HUDEP-2 (cell line): ENCODE data around the gene EMP1.
A peak's percentile ranks its signal among the peaks of the same experiment; 100 is the strongest.

Experiments used
- DNase-seq, 76 experiments: peaks; one replicate each; lab custom pipeline; 2025; ENCODE audit not compliant: unreplicated experiment in 76 of 76; lab: John Stamatoyannopoulos, UW

Gene EMP1

DNA sequence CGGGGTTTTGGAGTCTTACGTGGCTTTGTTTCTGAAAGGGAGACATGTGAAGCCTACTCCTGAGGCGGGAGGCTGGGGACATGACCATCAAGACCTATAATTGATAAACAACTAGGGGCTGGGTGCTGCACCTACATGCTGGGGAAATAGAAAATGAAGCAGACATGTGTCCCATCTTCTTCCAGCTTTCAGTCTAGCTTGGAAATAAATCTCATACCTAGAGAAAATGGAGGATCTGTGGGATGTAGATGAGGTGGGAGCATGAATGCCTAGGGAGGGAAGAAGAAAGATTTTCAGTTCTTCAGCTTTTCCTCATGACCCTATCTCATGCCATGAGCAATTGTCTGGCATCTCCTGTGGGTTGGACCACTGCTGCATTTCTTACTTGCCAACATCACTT is 22.1 kb downstream of the EMP1 start:
- no peak for DNase-seq

DNA sequence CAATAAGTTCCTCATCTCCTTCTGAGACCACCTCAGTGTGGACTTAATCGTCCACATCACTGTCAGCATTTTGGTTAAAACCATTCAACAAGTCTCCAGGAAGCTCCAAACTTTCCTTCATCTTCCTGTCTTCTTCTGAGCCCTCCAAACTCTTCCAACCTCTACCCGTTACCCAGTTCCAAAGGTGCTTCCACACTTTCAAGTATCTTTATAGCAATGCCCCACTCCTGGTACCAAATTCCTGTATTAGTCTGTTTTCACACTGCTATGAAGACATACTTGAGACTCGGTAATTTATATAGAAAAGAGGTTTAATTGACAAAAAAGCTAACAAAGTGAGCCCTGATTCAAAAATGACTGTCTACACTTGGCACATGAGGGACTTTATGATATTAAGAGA is 22.8 kb downstream of the EMP1 start:
- no peak for DNase-seq

DNA sequence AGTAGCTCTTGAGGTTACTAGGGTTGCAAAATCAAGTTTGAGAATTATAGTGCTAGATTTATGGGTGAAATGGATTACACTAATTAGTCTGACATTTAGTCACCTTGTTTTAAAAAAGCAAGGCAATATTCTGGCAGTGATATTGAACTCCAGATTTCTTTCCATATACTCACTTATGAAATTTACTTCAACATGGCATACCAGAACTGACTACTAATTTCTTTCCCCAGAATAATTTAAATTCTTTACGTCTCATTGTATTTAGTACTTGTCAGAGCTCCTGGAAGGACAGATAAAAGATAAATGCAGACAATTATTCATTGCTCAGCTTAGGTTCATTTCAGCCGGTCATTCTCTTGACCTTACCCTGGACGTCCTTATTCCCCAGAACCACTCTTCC is 24.3 kb downstream of the EMP1 start:
- DNase-seq = no peak

DNA sequence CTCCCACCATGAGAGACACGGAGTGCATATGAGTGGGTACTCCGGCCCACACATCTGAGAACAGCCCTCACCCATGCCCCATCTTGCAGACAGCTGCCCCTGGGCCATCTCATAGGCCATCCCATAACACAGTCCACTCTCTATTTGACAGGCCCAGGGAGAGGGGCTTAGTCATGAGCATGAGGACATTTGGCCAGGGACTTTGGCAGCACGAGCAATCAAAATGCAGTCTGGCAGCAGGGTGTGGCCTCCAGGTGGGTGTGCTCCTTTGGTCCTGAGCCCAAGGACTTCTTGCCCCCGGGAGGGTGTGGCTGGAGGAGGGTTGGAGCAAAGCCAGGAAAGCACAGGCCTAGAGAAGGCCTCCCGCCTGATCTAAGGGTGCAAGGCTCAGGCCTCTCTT is 25.6 kb downstream of the EMP1 start:
- peak in 22 of 76 experiments; percentile 1 to 42 (median 18) for DNase-seq

DNA sequence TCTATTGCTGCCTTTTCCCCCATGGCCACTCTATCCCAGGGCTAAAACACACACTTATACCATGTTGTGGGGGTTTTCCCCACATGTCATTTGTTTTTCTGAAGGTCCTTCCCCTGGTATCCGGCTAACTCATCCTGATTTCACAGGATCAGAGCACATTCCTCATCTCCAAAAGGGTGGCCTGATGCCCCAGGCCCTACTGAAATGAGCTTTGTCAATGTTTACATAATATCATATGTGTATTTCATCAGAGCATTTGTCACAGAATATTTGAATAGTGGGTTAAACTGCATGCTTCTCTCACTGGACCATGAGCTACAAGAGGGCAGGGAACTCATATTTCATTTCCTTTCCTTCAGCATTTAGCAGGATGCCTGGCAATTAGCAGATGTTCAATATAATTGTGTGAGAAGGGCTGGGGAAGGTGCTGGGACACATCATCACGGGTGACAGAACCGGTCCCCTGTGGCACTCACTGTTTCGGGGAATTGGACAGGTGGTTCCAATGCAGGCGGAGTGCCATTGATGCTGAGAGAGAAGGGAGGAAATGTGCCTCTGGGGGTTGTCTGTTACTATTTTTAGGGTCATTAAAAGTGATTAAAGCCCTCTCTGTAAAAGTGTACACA is 26.8 kb downstream of the EMP1 start:
- no peak for DNase-seq

DNA sequence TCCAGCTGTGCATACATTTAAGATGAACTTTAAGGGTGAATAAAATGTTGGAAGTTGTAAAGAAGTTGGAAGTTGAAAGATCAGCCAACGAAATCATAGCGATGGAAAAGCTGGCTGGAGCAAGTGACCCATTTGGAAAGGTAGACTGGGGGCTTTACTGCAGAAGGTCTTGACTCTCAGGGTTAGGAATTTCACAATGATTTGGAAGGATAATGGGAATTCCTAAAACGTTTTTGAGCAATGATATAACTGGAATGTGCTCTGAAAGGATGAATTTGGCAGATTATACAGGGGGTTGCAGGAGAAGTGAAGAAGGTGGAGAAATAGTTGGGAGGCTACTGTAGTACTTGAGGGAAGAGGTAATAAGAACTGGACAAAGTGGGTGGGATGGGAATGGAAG is 27.4 kb downstream of the EMP1 start:
- DNase-seq = no peak

DNA sequence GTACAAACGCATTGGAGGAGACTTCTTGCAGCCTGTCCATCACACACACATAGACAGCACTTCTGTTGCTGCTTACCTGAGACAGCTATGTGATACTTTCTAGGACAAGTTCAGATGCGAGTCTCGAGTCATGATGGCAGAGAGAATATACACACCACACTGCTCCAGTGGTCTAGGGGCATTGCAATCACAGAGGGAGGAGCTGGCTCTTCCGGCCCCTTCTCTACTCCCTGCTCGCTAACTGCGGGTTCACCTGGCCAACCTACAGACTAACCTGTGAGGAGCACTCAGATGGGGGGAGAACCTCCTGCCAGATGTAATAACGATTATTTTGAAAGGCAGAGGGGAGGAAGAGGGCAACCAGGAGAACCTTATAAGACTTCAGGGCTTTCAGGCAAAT is 30.7 kb downstream of the EMP1 start:
- no peak for DNase-seq

DNA sequence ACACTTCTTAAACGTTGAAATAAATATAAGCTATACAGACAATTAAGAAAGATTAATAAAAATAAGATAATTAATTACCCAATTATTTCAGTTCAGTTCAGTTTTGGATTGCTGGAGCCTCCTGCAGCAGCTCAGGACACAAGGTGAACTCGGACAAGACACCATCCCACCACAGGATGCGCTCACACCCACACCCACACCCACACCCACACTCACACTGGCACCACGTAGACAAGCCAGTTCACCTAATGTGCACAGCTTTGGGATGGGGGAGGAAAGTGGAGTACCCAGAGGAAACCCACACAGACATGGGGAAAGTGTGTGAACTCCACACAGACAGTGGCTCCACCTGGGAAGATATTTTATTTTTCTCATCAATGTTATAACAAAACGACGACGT is 32.1 kb downstream of the EMP1 start:
- DNase-seq = no peak

DNA sequence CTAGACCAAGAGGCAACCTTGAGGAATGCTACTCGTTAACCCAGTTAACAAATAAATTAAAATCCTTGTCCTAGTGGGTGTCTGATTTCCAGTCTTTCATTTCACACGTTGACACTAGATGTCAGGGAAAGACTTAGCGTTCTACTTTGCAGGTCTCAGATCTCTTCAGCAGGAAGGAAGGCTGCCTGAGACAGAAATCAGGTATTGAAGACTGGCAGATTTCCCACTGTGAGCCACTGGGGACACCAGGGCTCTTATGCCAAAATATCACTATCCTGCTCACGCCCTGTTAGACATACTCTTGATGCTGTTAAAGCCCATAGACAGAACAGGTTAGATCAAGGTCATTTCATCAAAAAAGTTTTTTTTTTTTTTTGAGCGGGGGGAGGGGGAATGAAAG is 33.0 kb downstream of the EMP1 start:
- no peak for DNase-seq

DNA sequence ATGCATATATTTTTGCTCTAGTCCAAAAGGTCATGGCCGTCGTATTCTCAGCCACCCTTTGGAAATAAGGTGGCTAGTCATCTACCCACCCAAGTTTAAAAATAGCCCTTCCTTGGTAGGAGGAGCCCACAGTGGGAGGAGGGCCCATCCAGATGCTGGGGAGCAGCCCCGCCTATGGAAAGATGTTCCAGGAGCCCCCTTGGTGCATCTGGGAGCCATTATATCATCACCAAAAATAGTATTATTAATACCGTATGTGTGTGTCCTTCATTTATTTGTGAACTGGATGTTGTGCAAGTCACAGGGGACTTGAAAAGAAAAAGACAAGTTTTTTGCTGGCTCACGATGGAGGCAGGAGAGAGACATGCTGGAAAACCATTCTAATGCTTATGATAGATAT is 34.0 kb downstream of the EMP1 start:
- no peak for DNase-seq

DNA sequence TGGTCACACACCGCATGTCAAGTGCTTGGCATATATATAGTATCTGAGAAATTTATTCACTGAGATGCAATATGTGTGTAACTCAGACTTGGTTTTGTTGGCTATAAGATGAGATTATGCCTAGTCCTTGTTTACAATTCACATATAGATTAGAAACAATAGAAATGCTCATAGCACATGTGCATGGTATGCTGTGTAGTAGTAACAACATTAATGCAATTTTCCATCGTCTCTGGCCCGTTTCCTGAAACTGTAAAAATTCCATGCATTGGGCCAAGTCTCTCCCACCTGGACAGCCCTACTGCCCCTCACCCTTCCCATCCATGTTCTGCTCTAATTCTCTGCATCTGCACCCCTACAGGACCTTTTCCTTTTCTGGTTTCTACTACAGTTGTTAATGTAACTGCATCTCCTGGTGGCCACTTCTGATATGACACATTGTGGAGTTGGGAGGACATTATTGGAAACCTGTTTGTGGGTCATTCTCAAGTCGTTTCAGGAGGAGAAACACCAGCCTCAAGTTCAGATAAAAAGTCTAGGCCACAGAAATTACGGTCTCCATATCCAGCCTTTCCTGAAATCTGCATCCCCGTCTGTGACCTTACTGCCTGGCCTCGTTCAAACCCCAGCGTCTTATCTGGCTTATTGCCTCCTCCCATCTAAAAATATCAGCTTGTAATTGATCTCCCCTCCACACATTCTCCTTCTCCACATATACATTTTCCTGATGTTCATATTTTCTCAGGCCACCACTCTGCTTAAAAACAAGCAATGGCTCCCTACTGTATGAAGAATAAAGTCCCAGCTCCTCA is 37.5 kb downstream of the EMP1 start:
- peak in 26 of 76 experiments; percentile 1 to 44 (median 7) for DNase-seq

DNA sequence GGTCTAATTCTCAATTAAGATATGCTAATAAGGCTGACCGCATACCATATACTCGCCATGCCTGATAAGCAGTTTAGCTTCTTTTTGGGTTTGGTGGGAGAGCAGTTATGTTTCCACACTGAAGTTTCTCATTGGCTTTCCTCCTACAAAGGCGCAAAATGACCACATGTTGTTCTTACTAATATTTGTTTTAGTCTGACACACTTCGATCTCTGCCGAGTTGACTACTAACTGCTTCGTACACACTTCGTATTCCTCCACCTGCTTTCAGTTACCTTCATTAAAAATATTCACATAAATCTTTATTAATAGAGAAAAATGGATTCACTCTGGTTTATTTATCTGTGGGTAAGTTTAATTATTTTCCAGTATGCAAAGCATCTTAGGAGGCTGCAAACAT is 41.7 kb downstream of the EMP1 start:
- DNase-seq = no peak

DNA sequence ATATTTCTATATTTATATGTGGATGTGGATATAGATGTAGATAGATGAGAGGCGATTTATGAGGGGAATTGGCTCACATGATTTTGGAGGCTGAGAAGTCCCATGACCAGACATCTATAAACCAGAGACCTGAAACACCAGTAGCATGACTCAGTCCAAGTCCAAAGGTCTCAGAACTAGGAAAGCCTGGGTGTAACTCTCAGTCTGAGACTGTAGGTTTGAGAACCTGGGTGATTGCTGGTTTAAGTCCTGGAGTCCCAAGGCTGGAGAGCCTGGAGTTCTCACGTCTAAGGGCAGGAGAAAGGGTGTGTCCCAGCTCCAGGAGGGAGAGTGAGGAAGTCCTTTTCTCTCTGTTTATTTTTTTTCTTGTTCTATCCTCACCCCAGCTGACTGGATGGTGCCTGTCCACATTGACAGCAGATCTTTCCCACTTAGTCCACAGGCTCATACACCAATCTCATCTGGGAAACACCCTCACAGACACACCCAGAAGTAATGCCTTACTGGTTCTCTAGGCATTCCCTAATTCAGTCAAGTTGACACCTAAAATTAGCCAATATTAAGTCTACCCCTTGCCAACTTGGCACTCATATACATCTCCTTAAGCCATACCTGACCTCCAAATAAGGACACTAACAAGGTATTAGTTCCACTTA is 45.4 kb downstream of the EMP1 start:
- no peak for DNase-seq

DNA sequence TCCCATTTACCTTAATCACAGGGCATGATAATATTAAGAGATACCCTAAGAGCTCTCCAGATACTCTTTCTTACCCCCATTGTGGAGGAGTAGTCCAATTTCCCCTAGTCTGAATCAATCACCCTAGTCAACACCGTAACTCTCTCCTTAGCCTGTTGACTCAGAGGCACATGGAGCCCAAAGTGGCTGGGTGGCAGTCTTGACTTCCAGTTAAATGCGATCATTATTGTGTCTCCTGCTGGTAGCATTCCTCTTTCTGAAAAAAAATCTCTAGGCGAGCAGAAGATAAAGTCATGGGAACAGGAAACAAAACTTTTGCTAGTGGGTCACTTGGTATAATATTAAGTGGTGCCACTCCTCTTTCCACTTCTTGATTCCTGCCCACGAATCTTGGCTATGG is 46.4 kb downstream of the EMP1 start:
- DNase-seq = no peak

DNA sequence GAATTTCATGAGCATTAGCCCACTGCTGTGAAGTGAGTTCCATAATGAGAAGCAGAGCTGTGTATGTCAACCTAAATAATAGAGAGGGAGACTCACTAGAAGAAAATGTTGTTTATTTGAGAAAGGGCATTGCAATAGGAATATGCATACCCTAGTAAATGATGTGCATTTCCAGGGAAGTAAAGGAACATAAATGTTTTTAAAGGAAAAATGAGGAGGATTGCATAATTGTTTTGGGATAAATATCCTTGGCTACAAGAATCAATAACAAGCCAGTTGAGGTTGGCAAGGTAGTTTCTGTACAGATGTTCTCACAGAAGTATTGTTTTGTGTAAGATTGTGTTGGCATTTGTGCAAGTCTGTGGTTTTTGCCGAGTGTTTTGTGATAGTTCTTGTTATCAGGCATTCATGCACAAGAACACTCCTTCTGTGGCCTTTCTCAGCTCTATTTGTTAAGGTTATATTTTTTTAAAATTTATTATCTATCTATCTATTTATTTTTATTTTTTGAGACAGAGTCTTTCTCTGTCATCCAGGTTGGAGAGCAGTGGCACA is 47.1 kb downstream of the EMP1 start:
- DNase-seq = no peak

DNA sequence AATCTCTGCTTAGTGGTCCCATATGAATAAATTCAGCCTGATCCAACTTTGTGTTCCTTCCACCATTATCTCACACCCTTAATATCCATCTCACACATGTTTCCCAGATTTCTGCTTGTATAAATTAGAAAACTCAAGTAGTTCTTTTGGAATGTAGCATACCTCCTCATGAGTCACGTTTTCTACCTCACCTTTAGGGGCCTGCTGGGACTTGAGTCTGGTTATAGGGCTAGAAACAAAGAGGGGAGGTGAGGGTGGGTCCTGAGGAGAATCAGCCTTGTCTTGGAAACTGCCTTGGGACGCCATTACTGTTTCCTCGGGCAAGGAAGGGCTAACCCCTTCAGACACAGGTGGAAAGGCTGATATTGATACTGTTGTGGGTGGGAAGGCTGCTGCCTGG is 51.1 kb downstream of the EMP1 start:
- peak in 1 of 76 experiments; percentile 1 for DNase-seq

DNA sequence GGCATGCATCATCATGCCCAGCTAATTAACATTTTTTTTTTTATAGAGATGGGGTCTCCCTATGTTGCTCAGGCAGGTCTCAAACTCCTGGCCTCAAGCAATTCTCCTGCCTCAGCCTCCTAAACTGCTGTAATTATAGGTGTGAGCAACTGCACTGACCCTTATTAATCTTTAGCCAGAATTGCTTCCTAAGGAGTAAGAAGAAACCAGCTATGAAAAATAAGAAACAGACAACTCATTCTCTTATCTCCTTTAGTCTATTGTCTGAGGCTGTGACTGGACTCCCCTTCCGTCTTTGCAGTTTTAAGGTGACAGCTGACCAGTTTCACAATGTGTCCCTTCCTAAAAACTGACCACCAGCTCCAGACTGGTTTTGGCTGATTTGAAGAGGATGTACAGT is 52.4 kb downstream of the EMP1 start:
- DNase-seq = no peak

DNA sequence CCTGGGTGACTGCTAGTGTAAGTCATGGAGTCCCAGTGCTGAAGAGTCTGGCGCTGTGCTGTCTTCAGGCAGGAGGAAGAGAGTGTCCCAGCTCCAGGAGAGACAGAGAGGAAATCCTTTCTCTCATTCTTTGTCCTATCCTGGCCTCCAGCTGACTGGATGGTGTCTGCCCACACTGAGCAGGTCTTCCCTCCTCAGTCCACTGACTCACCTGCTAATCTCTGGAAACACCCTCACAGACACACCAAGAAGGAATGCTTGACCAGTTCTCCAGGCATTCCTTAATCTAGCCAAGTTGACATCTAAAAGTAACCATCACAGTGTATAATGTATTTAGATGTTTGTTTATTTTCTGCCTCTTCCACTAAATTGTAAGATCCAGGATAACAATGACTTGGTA is 53.9 kb downstream of the EMP1 start:
- DNase-seq = no peak

DNA sequence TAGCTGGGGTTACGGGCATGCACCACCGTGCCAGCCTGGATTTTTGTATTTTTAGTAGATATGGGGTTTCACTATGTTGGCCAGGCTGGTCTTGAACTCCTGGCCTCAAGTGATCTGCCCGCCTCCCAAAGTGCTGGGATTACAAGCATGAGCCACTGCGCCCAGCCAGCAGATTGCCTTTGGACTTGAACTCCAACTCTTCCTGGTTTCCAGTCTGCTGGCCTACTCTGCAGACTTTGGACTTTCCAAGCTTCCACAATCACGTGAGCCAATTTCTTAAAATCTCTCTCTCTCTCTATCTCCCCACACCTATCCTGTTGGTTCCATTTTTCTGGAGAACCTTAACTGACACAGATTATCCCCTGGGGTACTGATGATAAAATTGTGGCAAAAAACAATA is 55.0 kb downstream of the EMP1 start:
- no peak for DNase-seq

DNA sequence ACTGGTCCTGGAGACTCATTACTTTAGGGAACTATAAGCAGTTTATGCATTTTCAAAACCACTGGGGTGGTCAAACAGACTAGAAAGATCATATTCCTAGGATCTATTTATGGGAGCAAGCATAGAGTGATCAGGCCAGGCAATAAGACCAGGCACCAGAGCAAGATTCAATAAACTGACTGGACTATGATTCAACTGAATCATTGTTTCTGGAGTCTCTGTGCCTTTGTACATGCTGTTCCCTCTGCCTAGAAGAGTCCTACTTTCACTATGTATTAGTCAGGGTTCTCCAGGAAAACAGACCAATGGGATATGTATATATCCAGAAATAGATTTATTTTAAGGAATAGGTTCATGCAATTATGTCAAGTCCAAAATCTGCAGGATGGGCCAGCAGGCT is 55.5 kb downstream of the EMP1 start:
- no peak for DNase-seq

DNA sequence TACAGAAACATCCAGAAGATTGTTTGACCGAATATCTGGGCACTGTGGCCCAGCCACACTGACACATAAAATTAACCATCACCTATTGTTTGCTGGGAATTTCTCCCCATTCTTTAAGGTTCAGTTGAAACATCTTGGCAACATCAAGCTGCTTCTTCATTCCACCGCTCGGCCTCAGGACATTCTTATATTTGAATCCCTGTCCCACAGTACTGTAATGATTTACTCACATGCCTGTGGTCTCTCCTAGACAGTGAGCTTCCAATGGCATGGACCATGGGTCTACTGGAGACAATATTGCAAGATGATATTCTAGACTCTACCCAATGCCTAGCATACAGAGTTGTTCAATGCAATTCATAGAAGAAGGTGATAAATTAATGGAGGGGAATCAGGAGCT is 56.1 kb downstream of the EMP1 start:
- no peak for DNase-seq
